Osteoblast (primary cell): ENCODE measurements around the gene MTG2. TPM values are rescaled to one million over a fixed set of nuclear protein-coding genes. Genes with fewer than 3 reads are reported as not detected.

Experiments used
- DNase-seq: peaks from one replicate; pipeline ENCODE4 v3.0.0; 2011; ENCODE audit warnings: low spot score, mixed read lengths; ENCODE audit not compliant: insufficient read length; ENCODE audit errors: missing footprints
- H2AFZ ChIP-seq: 2 replicates; pipeline ENCODE4 v1.6.0; 2011; ENCODE audit warnings: mild to moderate bottlenecking, low read length
- H3K27ac ChIP-seq: 2 replicates; pipeline ENCODE4 v1.5.1; 2011; ENCODE audit warnings: mild to moderate bottlenecking, low read depth, low read length, moderate library complexity
- H3K27me3 ChIP-seq: 2 replicates; pipeline ENCODE4 v1.6.0; 2012; ENCODE audit warnings: mild to moderate bottlenecking, control low read depth, inconsistent platforms, low read length, moderate library complexity; ENCODE audit not compliant: insufficient read depth
- H3K36me3 ChIP-seq: 2 replicates; pipeline ENCODE4 v1.5.1; 2011; ENCODE audit warnings: mild to moderate bottlenecking, low read length, control low read depth, moderate library complexity; ENCODE audit not compliant: insufficient read depth
- H3K4me1 ChIP-seq: 2 replicates; pipeline ENCODE4 v1.5.1; 2011; ENCODE audit warnings: mild to moderate bottlenecking, low read length, control low read depth, moderate library complexity; ENCODE audit not compliant: insufficient read depth
- H3K4me2 ChIP-seq: 2 replicates; pipeline ENCODE4 v1.6.0; 2011; ENCODE audit warnings: mild to moderate bottlenecking, low read length; ENCODE audit not compliant: insufficient read depth
- H3K4me3 ChIP-seq: fragments of 200-600 bp; sonication (generic); 3 replicates; pipeline ENCODE4 v1.5.1; 2012; ENCODE audit warnings: mild to moderate bottlenecking, low read length, inconsistent platforms; ENCODE audit not compliant: insufficient read depth
- H3K79me2 ChIP-seq: 2 replicates; pipeline ENCODE4 v1.6.0; 2012; ENCODE audit warnings: mild to moderate bottlenecking, low read length, control low read depth, inconsistent platforms; ENCODE audit not compliant: insufficient read depth
- H3K9me3 ChIP-seq: 2 replicates; pipeline ENCODE4 v1.5.1; 2011; ENCODE audit warnings: low read depth, low read length, control low read depth
- H4K20me1 ChIP-seq: 2 replicates; pipeline ENCODE4 v1.6.0; 2012; ENCODE audit warnings: mild to moderate bottlenecking, low read length, control low read depth; ENCODE audit not compliant: insufficient read depth
- CTCF ChIP-seq: IDR thresholded peaks from 2 replicates; pipeline ENCODE4 v1.5.1; 2011; ENCODE audit warnings: mild to moderate bottlenecking, low read depth, low read length, moderate library complexity; ENCODE audit errors: extremely low read depth
- total RNA-seq: library from RNA; depleted of rRNA; stranded (reverse); fragments of >200 nt; gene quantifications from 2 replicates; pipeline ENCODE4 v1.2.3, GENCODE V29; 2012

MTG2 gene
- total RNA-seq, 1 donor: 22.1 TPM

DNA sequence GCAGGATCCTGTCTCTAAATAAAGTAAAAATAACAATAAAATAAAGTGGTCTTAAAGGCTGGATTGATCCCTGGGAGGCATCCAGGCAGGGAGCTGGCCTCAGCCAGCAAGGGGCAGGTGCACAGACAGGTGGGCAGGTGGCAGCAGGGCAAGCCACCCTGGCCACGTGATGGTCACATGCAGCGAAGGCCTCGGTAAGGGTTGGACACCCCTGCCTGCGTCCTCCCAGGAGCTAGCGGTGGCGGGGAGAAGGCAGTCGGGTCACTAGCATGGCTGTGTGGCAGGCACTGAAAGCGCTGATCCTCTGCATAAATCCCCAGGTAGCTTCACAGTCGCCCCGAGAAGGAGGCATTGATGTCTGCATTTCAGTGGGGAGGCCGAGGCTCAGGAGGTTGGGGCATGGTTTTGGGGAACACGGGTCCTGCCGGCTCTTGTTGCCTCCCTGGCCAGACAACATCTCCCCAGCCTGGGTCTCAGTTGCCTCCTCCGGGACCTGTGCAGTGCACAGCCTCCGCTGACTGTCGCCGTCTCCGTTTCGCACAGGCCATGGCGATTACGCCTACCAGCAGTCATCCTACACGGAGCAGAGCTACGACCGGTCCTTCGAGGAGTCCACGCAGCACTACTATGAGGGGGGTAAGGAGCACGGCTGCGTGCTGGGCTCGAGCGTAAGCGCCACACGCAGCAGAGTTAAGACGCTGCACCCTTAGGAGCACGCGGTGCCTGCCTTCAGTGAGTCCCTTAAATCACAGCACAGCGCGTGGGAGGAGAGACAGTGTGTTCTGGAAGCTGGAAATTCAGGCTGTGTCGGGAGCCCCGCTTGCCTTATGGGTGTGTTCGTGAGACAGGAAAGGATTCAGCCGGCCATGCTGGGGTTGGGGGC is 17.7 kb upstream of the MTG2 start:
- Histone ChIP-seq H3K4me1 (peaks cover 15% of the 10 kb centered on the region), H3K27me3 (no peaks in the 10 kb centered on the region), H3K79me2 (peaks cover 10% of the 10 kb centered on the region), H4K20me1 (no peaks in the 10 kb centered on the region), H3K4me2 (no peak overlapping the region), H3K4me3 (no peak overlapping the region), H3K9me3 (no peaks in the 10 kb centered on the region), H2AFZ (no peak overlapping the region), H3K27ac (no peak overlapping the region), H3K36me3 (peaks cover 36% of the 10 kb centered on the region)
- DNase-seq: peak; percentile 79
- no peak for TF ChIP-seq CTCF

- peak; percentile 92 for DNase-seq
- Histone ChIP-seq H3K9me3 (no peaks in the 10 kb centered on the region), H3K4me3 (no peak overlapping the region), H3K4me1 (peaks cover 9% of the 10 kb centered on the region), H3K27ac (peak overlapping the region; percentile 32), H3K79me2 (peaks cover 5% of the 10 kb centered on the region), H3K4me2 (no peak overlapping the region), H3K36me3 (peaks cover 36% of the 10 kb centered on the region), H2AFZ (no peak overlapping the region), H4K20me1 (no peaks in the 10 kb centered on the region), H3K27me3 (no peaks in the 10 kb centered on the region)
- TF ChIP-seq CTCF: no peak
These were observed 16.9 kb upstream of the MTG2 start for GRCh38 chr20:62165762-62166399.

DNA sequence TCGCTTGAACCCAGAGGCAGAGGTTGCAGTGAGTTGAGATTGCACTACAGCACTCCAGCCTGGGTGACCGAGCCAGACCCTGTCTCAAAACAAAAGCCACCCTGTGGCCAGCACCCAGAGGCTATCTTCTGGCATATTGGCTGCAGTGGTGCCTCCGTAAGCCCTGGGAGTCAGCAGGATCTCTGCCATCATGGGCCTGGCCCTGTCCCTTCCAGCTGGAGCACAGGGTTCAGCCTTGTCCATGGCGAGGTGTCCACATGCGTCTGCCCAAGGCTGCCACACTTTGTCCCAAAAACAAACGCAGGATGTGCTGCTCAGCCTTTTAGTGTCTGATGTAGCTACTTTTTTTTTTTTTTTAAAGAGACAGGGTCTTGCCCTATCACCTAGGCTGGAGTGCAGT is 15.4 kb upstream of the MTG2 start:
- H3K27me3 ChIP-seq: no peaks in the 10 kb centered on the region
- H3K36me3 ChIP-seq: peaks cover 36% of the 10 kb centered on the region
- H3K79me2 ChIP-seq: no peaks in the 10 kb centered on the region
- no peak overlapping the region for H3K4me3 ChIP-seq
- no peak for TF ChIP-seq CTCF
- H3K9me3 ChIP-seq: no peaks in the 10 kb centered on the region
- no peak overlapping the region for H3K4me2 ChIP-seq
- H3K27ac ChIP-seq: no peak overlapping the region
- no peaks in the 10 kb centered on the region for H3K4me1 ChIP-seq
- no peaks in the 10 kb centered on the region for H4K20me1 ChIP-seq
- no peak for DNase-seq
- no peak overlapping the region for H2AFZ ChIP-seq

- Histone ChIP-seq H3K4me3 (no peak overlapping the region), H2AFZ (no peak overlapping the region), H3K27ac (no peak overlapping the region), H3K4me2 (no peak overlapping the region), H3K9me3 (no peaks in the 10 kb centered on the region), H3K79me2 (no peaks in the 10 kb centered on the region), H3K27me3 (no peaks in the 10 kb centered on the region), H3K36me3 (peaks cover 33% of the 10 kb centered on the region), H3K4me1 (no peaks in the 10 kb centered on the region), H4K20me1 (no peaks in the 10 kb centered on the region)
- DNase-seq: no peak
- TF ChIP-seq CTCF: no peak
These were observed 14.8 kb upstream of the MTG2 start for GRCh38 chr20:62168061-62168460.
